GM19455 (cell line): ENCODE data around the gene SPOCK3.

Source experiments
- ATAC-seq: cut with Tn5 transposase; IDR thresholded peaks from one replicate; pipeline ENCODE4 v1.9.1; 2021; ENCODE audit not compliant: unreplicated experiment

Gene SPOCK3

DNA sequence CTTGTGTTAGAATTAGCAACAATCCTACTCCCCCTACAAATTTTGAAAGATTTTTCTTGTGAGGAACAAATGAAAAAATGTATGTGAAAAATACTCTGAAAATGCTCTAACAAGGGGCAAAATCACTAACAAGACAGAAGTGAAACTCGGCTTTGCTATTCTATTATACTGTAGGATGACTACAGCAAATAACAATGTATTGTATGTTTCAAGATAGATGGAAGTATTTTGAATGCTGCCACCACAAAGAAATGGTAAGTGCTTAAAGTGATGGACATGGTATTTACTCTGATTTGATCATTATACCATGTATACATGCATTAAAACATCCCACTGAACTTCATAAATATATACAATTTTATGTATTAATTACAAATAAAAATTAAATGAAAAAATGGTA lies 192.8 kb downstream of the SPOCK3 start:
- ATAC-seq, result no peak

DNA sequence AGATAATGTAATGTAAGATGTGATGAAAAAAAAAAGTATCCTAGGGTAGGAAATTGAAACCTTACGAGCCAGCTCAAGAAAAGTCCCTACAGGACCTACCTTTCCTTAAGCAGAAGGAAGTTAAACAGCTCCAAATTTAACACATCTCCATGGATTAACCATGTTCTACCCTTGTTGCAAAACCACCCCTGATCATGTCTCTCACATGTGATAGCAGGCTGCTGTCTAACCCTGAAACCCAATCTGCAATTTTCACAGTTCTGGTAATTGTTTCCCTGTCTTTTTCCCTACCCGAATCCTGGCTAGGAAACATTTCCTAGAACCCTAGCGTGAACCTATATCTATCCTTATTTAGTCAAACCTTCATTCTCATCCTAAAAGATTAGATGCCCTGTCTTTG lies 198.9 kb downstream of the SPOCK3 start:
- no peak for ATAC-seq

DNA sequence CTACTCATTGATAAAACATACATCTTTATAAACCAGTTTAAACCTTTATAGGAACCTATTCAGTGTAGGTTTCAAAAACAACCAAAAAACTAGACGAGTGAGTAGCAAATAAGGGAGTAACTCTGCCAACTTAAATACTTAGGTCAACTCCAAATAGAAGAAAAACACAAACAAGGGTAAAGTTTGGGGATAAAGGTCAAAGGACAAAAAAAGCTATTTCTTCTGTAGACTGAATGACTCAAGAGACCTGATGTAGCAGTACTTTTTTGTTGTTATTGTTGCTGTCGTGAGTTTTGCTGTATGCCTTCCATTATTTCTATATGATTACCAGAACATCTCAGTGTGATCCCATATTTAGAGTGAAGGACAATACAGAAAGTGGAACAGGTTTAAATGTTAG lies 199.3 kb downstream of the SPOCK3 start:
- ATAC-seq, result no peak

DNA sequence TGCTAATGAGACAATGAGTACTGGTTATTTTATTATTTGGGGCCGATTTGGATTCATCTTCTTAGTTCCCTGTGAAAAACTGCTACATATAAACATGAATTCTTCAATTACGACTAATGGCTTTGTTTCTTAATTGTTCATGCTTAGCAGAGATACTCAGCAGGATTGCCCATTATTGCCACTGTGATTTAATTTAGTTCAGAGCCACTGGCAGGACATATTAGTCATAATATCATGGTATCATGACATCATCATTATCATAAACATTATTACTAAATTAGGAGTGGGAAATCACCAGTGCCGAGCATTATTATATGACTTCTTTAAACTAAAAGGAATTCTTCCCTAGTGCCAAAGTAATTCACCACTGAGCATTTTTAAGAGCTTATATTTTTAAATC lies 201.4 kb downstream of the SPOCK3 start:
- no peak for ATAC-seq

DNA sequence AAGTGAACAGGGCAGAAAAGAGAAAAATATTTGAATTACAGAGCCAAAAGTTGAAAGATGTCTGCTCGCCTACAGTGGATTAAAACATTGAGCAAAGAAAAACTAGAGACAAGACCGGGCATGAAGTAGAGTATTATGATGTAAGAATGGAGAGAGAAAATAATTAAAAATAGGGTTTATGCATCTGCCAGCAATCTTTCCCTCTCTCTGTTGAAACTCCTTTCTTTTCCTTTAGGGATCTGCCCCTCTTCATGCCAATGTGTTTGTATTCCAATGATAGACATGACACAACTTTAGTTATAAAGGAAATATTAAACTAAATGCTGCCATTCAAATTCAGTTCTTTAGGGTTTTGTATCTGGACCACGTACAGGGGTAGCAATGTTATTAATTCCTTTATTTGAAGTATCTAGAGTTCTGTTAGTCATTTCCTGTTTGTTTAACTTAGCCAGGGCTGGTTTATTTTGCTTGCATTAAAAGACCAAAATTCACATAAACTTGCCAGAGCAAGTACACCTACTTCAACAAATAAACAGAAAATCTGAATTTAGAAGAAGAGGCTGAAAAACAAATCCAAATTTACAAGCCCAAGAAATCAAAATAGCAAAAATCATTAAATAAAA lies 202.6 kb downstream of the SPOCK3 start:
- no peak for ATAC-seq

DNA sequence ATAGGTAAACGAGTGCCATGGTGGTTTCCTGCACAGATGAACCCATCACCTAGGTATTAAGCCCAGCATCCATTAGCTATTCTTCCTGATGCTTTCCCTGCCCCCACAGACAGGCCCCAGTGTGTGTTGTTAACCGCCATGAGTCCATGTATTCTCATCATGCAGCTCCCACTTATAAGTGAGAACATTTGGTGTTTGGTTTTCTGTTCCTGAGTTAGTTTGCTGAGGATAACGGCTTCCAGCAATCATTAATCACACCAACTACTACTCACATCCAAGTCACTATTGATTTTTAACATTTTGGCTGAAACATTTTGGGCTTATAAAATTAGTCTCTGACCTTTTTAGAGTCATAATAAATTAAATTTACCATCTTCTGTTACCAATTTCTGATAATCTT lies 205.3 kb downstream of the SPOCK3 start:
- ATAC-seq, result no peak

DNA sequence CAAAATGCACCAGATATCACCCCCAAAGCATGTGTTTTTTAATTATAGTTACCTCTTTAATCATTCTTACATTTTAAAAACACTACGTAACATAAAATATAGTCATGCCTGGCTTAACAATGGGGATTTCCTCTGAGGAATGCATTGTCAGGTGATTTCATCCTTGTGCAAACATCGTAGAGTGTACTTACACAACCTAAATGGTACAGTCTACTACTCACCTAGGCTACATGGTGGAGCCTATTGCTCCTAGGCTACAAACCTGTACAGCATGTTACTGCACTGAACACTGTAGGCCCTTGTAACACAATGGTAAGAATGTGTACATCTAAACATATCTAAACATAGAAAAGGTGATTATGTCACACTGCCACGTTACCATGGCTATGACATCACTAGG lies 208.6 kb downstream of the SPOCK3 start:
- ATAC-seq, result no peak

DNA sequence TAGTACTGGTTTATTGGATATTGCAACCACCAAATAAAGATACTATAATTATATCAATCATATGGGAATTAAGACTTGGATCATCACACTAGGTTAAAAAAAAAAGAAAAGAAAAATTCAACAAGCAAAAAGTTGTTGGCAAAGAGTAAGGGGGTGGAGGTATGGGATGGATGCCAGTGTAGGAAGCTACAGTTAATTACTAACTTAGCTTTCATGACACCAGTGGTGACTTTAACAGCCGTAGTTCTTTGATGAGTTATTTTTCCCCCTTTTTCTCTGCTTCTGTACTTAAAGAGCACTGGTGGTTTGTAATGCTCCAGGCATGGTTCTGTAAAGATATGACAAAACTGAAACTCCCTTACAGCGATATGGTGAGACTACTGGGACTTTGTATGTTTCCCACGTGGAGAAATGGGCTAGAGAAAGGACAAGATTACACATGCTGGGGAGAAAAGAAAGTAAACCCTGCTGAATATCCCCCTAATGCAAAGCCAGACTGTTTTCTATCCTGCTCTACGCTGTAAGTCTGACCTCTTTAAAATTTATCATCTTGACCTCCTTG lies 210.8 kb downstream of the SPOCK3 start:
- ATAC-seq, result no peak

DNA sequence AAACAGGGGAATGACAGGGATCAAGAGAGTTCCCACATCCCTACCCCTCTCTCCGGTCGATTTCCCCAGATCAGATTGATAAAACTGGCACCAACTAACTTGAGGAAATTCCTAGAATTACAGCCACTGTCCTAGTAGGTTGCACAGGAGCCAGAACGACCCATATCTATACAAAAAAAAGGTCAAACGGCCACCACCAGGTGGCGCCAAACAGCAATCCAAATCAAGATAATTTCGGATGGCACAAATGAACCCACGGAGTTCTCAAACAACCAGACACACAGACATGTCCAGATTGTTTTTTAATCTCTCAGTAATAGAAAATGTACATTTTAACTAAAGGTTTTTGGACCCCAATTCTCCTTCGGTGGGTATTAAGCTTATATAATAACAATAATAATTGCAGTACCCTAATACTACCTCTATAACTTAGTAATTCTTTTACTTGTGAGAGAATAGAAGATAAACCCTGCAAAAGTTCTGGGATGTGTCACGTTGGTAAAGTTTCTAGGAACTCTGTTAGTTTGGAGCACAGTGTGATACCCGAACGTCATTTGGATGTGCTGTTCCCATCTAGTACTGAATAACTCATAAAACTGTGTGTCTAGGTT lies 212.6 kb downstream of the SPOCK3 start:
- peak; percentile 74 for ATAC-seq

DNA sequence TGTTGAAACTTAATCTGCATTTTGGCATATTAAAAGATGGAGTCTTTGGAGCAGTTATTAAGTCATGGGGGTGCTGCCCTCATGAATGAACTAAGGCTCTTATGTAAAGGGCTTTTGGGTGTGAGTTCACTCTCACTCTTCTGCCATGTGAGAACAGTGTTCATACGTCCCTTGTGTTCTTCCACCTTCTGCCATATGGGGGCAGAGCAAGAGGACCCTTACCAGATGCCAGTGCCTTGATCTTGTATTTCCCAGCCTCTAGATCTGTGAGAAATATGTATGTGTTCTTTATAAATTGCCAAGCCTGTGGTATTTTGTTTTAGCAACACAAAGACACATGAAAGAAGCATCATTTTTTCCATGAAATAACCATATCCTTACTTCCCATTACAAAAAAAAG lies 213.9 kb downstream of the SPOCK3 start:
- ATAC-seq, result no peak

DNA sequence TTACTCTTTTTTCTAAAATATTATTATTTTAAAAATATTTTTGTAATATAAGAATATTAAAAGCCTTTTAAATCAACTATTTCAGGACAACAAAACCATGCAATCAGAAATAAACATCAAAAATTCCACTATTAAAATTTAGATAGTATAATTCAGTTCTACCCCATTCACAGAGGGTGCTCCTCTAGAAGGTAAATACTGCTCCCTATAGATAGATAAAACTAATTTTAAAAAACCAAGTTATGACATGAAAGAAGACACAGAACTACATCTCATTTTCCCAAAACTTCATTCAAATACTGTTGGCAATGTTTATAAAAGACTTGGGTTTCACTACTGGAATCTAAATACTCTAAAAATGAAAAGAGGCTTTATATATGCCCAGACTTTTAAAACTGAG lies 219.3 kb downstream of the SPOCK3 start:
- ATAC-seq, result no peak

DNA sequence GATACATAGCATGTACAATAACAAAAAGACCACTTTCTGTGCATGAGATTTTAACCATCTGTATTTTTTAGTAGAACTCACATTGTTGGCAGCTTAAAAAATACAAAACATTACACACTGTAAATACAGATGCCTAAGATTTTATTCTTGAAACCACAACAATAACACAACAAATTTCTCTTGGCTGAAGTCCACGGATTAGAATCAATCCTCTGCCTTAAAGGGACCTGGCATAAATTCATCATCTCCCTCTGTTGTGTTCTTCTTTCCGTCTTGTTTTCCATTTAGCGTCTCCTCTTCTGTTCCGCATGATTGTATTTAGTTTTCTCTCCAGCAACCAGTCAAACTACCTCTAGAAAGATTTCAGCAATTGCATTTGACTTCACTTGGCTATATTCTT lies 231.0 kb downstream of the SPOCK3 start:
- no peak for ATAC-seq

DNA sequence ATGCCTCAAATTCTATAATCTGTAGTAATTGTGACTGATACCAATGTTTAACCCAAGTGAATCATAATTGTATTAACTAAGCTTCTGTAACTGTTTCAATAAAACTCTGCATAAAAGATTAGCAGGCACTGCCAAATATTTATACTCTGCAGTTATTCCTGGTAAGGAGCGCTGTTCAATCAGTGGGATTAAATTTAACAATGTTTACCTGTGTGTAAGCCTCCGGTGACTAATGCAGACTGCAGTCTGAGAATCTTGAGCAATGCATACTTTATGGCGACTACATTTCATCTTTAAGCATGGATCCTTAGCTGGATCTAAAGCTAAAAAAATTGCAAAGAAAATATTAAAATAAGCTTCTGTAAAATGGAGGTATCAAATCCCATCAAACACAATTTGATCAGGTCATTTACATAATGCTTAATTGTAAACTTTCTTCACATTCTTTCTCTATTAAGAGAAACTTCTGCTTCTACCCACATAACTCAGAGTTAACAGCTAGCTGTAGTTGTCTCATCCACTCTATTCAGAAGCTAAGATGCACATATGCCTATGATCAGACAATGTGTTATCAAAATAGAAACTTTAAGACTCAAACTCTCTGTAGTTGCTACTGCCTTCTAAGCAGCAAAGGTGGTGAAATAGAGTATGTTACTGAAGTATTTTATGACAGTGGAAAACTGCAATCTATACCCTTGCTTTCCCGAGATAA lies 234.0 kb downstream of the SPOCK3 start:
- no peak for ATAC-seq

DNA sequence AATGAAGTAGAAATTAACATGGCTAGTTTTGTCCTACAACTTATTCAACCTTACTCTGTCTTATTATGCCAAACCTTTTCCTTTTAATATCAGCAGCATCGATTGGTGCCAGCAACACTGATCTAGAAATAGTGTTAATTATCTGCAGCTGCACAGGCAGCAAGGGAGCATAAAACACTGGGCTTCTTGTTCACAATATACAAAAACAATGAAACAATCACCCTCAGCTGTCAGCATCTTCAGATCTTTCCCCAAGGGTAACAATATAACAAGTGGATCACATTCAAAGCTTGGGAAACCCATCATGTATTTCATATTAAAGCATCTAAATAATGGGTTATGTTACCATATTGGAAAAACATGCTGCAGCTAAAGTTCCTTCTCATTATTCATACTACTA lies 238.1 kb downstream of the SPOCK3 start:
- ATAC-seq, result no peak

DNA sequence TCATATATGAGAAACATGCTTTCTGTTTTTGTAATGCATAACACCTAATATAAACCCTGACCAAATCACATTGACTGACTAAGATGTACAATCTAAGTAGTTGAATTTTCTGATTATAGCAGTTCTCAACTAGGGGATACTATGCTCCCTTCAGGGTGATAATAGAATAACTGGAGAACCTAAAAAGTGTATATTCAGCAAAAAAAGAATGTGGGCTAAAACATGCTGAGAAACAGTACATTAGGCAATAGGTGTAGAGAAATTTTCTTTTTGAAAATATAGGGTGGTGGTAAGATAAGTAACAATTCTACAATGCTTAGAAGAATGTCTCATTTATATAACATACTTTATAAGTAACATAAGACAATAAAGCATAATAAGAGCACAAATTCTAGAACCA lies 239.6 kb downstream of the SPOCK3 start:
- no peak for ATAC-seq

DNA sequence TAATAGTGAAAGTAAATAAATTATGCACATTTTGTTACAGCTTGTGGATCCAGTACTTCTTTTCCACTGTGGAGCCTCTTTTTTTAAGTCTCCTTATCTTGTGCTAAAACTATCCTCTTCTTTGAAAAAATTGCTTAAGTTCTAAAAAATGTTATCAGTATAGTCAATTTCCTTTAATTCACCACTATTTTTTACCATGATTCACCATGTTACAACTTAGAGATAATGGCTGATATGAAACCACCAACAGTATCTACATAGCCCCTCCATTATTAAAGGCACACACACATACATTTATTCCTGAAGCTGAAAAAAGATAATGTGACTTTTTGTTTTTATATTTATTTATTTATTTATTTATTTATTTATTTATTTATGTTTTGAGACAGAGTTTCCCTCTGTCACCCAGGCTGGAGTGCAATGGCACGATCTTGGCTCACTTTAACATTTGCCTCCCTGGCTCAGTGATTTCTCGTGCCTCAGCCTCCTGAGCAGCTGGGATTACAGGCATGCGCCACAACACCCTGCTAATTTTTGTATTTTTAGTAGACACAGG lies 243.2 kb downstream of the SPOCK3 start:
- no peak for ATAC-seq

DNA sequence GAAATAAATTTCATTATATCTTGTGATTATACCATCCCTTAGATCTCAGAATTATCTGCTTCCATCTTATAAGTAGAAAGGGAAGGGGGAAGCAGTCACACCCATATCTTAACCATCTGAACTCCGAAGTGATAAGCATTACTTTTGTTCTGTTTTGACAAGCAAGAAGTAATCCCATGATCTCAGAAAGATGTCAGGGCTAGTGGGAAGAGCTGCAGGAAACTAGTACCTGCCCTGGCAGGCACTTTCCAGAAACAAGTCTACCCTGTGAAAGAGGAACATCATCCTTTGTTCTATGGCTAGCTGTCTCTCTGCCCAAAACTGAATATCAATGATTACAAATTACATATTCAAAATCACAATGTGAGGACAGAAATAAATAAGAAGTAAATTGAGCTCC lies 244.4 kb downstream of the SPOCK3 start:
- ATAC-seq, result no peak

DNA sequence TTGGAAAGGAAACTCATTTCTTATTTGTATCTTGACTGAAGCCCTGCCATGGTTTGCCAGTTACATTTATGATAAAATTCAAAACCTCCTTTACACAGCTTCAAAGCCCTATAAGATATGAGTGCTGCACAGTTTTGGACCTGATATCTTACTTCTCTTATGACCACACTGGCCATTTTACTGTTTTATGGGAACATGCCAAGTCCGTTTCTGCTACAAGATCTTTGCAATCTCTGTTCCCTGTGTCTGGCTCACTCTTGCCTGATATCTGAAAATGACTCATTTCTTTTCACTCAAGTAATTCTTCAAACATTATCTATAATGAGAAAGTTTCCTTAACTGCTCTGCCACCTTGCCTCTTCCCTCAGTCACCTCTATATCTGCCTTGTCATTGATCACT lies 247.3 kb downstream of the SPOCK3 start:
- ATAC-seq, result no peak

DNA sequence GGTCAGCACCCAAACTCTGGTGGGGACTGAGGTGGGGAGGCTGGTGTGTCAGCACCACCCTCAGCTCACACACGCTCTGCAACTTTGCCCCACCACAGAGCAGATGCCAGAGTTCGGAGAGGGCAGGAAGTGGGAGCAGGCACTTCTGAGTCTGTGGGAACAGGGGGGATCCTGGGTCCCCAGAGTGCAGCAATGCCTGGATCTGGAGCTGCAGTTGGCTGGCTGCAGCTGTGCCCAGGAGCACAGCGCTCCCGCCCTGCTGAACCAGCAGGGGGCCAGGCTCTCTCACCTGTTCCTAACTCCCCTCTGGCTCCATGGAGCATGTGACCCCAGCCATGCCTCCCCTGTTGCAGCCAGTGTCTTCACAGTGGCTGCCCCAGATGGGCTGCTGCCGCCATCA lies 252.4 kb downstream of the SPOCK3 start:
- ATAC-seq, result no peak

DNA sequence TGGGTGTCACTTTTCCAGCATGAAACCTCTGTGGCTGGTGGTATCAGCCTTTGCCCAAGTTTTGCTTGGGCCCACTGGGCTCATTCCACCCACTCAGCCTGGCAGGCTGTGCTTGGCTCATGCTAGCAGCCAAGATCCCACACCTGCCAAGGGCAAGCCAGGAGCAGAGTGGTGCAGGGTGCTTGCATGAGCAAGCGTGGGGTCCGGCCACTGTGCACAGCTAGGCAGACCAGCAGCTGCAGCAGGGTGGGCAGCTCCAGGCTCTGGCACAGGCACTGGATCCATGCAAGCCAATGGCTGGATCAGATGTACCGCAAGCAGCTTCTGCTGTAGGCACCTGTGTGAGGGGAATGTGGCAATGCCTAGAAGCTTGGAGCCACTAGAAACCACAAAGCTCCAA lies 253.9 kb downstream of the SPOCK3 start:
- ATAC-seq, result no peak

DNA sequence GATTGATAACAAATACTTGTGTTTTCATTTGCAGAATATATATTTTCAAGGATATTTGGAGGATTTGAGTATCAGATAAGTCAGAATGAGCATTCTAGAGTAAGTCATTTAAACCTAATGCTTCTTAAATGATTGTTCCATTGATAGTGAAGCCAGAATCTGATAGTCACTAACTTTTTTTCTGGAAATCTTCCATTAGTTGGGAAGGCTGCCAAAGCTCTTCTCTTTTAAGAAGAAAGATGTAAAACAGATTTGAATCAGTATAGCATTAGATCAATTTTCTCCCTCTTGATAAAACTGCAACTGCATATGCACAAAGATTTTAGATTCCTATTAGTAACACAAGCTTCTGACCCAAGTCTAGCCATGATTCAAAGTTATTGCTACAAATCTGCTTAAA lies 256.7 kb downstream of the SPOCK3 start:
- ATAC-seq, result no peak

DNA sequence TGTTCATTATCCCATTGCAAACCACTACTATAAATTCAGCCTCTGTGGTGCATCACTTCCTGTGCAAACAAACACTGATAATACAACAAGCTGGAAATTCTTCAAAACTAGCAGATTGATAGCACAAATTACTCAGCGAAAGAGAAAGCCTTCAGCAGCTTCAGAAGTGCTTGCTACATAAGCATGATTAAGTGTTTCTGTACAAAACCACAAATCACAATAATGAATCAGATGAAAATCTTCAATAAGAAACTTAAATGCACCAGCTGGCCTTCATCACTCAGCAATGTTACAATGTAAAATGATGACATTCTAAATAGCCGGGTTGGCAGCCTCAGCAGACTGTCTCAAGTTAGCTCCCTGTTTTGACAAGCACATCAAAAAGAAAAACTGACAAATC lies 262.2 kb downstream of the SPOCK3 start:
- ATAC-seq, result no peak
